PC-9 (cell line): ENCODE data around the gene NACC2. TPM values are rescaled to one million over a fixed set of nuclear protein-coding genes. Genes with fewer than 3 reads are reported as not detected.

Experiments
- BruUV-seq: library from RNA; stranded (reverse); fragments of 400-500 nt; replicated peaks from 2 replicates; lab custom pipeline; 2021; lab: Mats Ljungman, UMichigan
- CTCF ChIA-PET: fragments of 300-600 bp; sonication (Branson Sonifier 250); formaldehyde crosslinking; loops from one replicate; lab custom pipeline; 2022; ENCODE audit warnings: antibody characterized with exemption; lab: Charles Lee
- POLR2A ChIA-PET: fragments of 300-600 bp; sonication (Branson Sonifier 250); formaldehyde crosslinking; loops from one replicate; lab custom pipeline; 2022; ENCODE audit warnings: antibody characterized with exemption; ENCODE audit not compliant: unreplicated experiment; lab: Charles Lee
- DNase-seq, 2 experiments: peaks; one replicate each; pipeline versions ENCODE4 v3.0.0 to v3.0.0-alpha.2; 2015 to 2022; ENCODE audit warnings: mixed read lengths in 1 of 2
- H2AFZ ChIP-seq: fragments of 200-600 bp; sonication (generic); 2 replicates; pipeline ENCODE4 v1.8.1; 2017; ENCODE audit warnings: antibody characterized with exemption
- H3F3A ChIP-seq: fragments of 200-600 bp; sonication (generic); 2 replicates; pipeline ENCODE4 v1.8.1; 2017; ENCODE audit warnings: antibody characterized with exemption, mild to moderate bottlenecking, low read depth; ENCODE audit not compliant: insufficient read depth
- H3K27ac ChIP-seq: fragments of 200-600 bp; sonication (generic); 2 replicates; pipeline ENCODE4 v1.6.1; 2016; ENCODE audit warnings: mixed run types
- H3K27me3 ChIP-seq: fragments of 200-600 bp; sonication (generic); 2 replicates; pipeline ENCODE4 v1.6.1; 2016; ENCODE audit warnings: low read depth, mixed run types; ENCODE audit not compliant: insufficient read depth
- H3K36me3 ChIP-seq: fragments of 200-600 bp; sonication (generic); 2 replicates; pipeline ENCODE4 v1.6.1; 2016; ENCODE audit warnings: low read depth, mixed run types
- H3K4me1 ChIP-seq: fragments of 200-600 bp; sonication (generic); replicated peaks from 2 replicates; pipeline ENCODE4 v1.6.1; 2016; ENCODE audit warnings: mixed run types; ENCODE audit not compliant: insufficient read depth
- H3K4me2 ChIP-seq: fragments of 200-600 bp; sonication (generic); 2 replicates; pipeline ENCODE4 v1.6.1; 2017; ENCODE audit warnings: mixed run types
- H3K4me3 ChIP-seq: fragments of 200-600 bp; sonication (generic); 2 replicates; pipeline ENCODE4 v1.6.1; 2016; ENCODE audit warnings: mixed run types
- H3K79me2 ChIP-seq: fragments of 200-600 bp; sonication (generic); 2 replicates; pipeline ENCODE4 v1.6.1; 2017; ENCODE audit warnings: low read depth, mixed run types
- H3K9me2 ChIP-seq: fragments of 200-600 bp; sonication (generic); 2 replicates; pipeline ENCODE4 v1.8.1; 2017; ENCODE audit warnings: mild to moderate bottlenecking; ENCODE audit not compliant: insufficient read depth
- H3K9me3 ChIP-seq: fragments of 200-600 bp; sonication (generic); 2 replicates; pipeline ENCODE4 v1.8.1; 2016; ENCODE audit warnings: low read depth; ENCODE audit not compliant: insufficient read depth
- H4K20me1 ChIP-seq: fragments of 200-600 bp; sonication (generic); 2 replicates; pipeline ENCODE4 v1.8.1; 2017; ENCODE audit not compliant: insufficient read depth
- CTCF ChIP-seq: fragments of 200-600 bp; sonication (generic); conservative IDR thresholded peaks from 2 replicates; pipeline ENCODE4 v1.6.1; 2017; ENCODE audit warnings: mixed run types, antibody characterized with exemption, mild to moderate bottlenecking, moderate library complexity
- EZH2 ChIP-seq: fragments of 200-600 bp; sonication (generic); IDR thresholded peaks from 2 replicates; pipeline ENCODE4 v1.8.0; 2017; ENCODE audit warnings: antibody characterized with exemption, low read depth
- intact Hi-C: fragments of 100-400 bp; cut with micrococcal nuclease; formaldehyde crosslinking; loops from one replicate; pipeline ENCODE4 v1.10.0; 2022; ENCODE audit not compliant: unreplicated experiment
- total RNA-seq: library from RNA; stranded (reverse); gene quantifications from 2 replicates; pipeline ENCODE4 v1.2.3, GENCODE V29; 2021

Gene NACC2
- total RNA-seq, 1 experiment from 2014 or later: 22.4 TPM

- no peaks in the 10 kb centered on the region for H3F3A ChIP-seq
- POLR2A ChIA-PET: no interaction called here
- H3K4me3 ChIP-seq: no peak overlapping the region
- H3K27ac ChIP-seq: no peak overlapping the region
- no peak for TF ChIP-seq CTCF
- no peak for TF ChIP-seq EZH2
- H3K79me2 ChIP-seq: no peaks in the 10 kb centered on the region
- intact Hi-C loops: no loop called here
- no peaks in the 10 kb centered on the region for H3K4me1 ChIP-seq
- CTCF ChIA-PET: no interaction called here
- H3K9me3 ChIP-seq: no peaks in the 10 kb centered on the region
- H3K9me2 ChIP-seq: no peaks in the 10 kb centered on the region
- no peak overlapping the region for H2AFZ ChIP-seq
- DNase-seq: no peak
- H3K27me3 ChIP-seq: no peaks in the 10 kb centered on the region
- H3K4me2 ChIP-seq: no peak overlapping the region
- H3K36me3 ChIP-seq: no peaks in the 10 kb centered on the region
- peaks cover 3% of the 10 kb centered on the region; the same call in 1 of the 2 replicates for H4K20me1 ChIP-seq
- BruUV-seq: no TSS peak
Measured at GRCh38 chr9:136009516-136009915, 85.6 kb downstream of the NACC2 start.

GRCh38 chr9:136008693-136008997 is 86.4 kb downstream of the NACC2 start:
- CTCF ChIA-PET: no interaction called here
- no peak overlapping the region for H2AFZ ChIP-seq

DNA sequence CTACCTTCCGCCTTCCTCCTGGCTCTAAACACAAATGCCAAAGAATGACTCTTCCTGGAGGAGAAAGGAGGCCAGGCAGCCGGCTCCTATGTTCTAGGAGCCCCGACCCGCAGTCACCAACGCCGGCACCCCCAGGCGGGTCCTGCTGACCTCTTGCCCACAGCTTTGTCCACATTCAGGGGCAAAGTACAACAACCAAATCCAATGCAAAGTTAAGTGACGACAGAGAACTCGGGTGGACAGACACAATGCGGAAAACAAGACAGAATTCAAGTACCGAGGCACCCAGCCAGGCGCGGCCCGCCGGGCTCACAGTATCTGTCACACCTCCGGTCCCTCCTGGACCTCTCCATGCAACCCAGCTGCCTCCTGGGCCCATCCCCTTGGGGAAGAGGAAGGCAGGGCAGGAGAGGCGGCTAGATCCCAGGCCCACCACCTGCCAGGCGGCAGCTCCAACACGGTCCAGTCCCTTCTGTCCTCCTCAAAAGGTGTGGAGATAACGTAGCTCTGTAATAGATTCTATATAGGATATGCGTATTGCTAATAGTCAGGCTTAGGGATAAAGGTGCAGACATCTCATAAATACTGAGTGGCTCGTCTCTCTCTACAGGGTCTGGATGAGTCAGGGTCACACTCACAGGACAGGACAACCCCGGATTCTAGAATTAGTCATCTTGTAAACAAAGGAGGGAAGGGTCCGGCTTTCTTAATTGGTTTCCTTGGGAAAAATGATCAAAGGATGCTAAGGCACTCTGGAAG is 87.0 kb downstream of the NACC2 start:
- no peak for DNase-seq
- Histone ChIP-seq H2AFZ (no peak overlapping the region), H3K79me2 (no peaks in the 10 kb centered on the region), H3K27ac (no peak overlapping the region), H3K9me2 (no peaks in the 10 kb centered on the region), H3F3A (no peaks in the 10 kb centered on the region), H3K27me3 (no peaks in the 10 kb centered on the region), H3K4me3 (no peak overlapping the region), H4K20me1 (no peaks in the 10 kb centered on the region; the same call in 1 of the 2 replicates), H3K4me1 (no peaks in the 10 kb centered on the region), H3K36me3 (no peaks in the 10 kb centered on the region), H3K9me3 (no peaks in the 10 kb centered on the region), H3K4me2 (no peak overlapping the region)
- CTCF ChIA-PET: no interaction called here
- POLR2A ChIA-PET: no interaction called here
- TF ChIP-seq CTCF (no peak), EZH2 (no peak)
- BruUV-seq: no TSS peak
- intact Hi-C loops: no loop called here

More at GRCh38 chr9:136008693-136008997, 86.4 kb downstream of the NACC2 start:
- no TSS peak for BruUV-seq
- H3K27ac ChIP-seq: no peak overlapping the region
- intact Hi-C loops: no loop called here
- no peaks in the 10 kb centered on the region for H3K9me2 ChIP-seq
- no peak overlapping the region for H3K4me2 ChIP-seq
- DNase-seq: no peak
- POLR2A ChIA-PET: no interaction called here
- H3K79me2 ChIP-seq: no peaks in the 10 kb centered on the region
- no peaks in the 10 kb centered on the region for H3K36me3 ChIP-seq
- no peaks in the 10 kb centered on the region for H3K9me3 ChIP-seq
- H3K4me3 ChIP-seq: no peak overlapping the region
- no peaks in the 10 kb centered on the region for H3F3A ChIP-seq
- no peaks in the 10 kb centered on the region; the same call in 1 of the 2 replicates for H4K20me1 ChIP-seq
- no peaks in the 10 kb centered on the region for H3K27me3 ChIP-seq
- TF ChIP-seq EZH2: no peak
- no peak for TF ChIP-seq CTCF
- H3K4me1 ChIP-seq: no peaks in the 10 kb centered on the region
